ENCODE data around the gene CEP20.

Gene CEP20

GRCh38 chr16:15882563-15882962, 5.8 kb downstream of the CEP20 start:
- no peak for TF ChIP-seq POLR2A (IDR thresholded peaks at IDR 0.05; ENCODE audit: low read depth, low read length)
- no peak for DNase-seq (ENCODE audit: insufficient read length, low spot score)
- FAIRE-seq = no peak

- DNase-seq (ENCODE audit: insufficient read length, low spot score) (no peak), FAIRE-seq (no peak)
- no peak for TF ChIP-seq POLR2A (IDR thresholded peaks at IDR 0.05; ENCODE audit: low read depth, low read length)
Measured at GRCh38 chr16:15881794-15882379, 6.5 kb downstream of the CEP20 start.

- DNase-seq (ENCODE audit: insufficient read length, low spot score) = no peak
- FAIRE-seq = peak; percentile 70
- no peak for TF ChIP-seq POLR2A (IDR thresholded peaks at IDR 0.05; ENCODE audit: low read depth, low read length)
Measured at GRCh38 chr16:15880434-15881308, 7.7 kb downstream of the CEP20 start.

DNA sequence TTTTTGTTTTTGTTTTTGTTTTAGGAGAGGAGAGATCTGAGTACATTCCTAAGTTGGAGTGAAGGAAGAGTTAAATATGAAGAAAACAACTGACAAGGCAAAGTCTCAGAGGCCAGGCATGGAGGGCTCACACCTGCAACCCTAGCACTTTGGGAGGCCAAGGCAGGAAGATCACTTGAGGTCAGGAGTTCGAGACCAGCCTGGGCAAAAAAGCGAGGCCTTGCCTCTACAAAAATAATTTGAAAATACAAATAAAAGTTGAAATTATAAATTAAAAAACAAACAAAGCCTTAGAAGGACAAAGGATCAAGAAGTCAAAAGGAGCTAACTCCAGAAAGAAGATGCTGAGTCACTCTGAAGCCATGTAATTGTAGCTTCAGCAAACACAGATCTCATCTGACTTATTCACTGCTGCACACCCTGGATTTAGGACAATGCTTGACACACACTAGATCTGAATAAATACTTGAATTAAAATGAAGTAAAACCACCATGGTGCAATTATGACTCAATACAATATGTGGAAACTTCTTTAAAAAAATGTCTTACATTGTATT, 9.1 kb downstream of the CEP20 start:
- FAIRE-seq = peak; percentile 84
- no peak for DNase-seq (ENCODE audit: insufficient read length, low spot score)
- TF ChIP-seq POLR2A (IDR thresholded peaks at IDR 0.05; ENCODE audit: low read depth, low read length) = no peak

DNA sequence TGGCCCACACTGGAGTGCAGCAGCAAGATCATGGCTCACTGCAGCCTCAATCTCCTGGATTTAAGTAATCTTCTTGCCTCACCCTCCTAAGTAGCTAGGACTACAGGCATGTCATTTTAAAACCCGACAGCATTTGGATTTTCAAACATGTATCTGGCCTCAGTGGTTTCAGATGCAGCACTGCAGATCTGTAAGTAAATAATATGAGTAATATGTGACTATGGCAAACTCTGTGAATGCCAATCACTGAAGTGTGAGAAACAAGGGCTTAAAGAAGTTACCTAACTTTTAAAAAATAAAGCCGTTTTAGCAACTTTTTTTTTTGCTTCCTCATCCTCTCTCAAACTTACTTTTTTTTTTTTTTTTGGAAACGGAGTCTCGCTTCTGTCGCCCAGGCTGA, 11.9 kb downstream of the CEP20 start:
- no peak for DNase-seq (ENCODE audit: insufficient read length, low spot score)
- no peak for TF ChIP-seq POLR2A (IDR thresholded peaks at IDR 0.05; ENCODE audit: low read depth, low read length)
- FAIRE-seq = no peak

DNA sequence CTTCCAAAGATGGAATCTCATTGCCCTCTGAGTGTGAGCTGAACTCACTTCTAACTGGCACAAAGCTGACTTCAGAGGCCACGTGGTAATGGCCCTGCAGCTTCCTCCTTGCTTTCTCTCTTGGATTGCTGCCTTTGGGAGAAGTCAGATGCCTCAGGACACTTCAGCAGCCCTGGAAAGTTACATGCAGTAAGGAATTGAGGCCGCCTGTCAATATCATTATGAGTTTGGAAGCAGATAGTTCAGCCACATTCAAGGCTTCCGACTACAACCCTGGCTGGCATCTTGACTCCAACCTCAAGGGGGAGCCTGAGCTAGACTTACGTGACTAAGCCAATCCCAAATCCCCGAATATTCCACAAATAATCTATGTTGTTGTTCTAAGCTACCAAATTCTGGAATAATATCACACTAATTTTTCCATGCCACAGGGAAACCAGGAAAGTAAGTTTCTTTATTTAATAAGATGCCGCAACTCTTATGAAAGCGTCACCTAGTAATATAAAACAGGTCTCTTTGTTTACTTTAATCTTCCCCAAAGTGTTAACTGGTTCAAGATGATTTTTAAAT, 13.6 kb downstream of the CEP20 start:
- FAIRE-seq (peak; percentile 92), DNase-seq (ENCODE audit: insufficient read length, low spot score) (no peak)
- TF ChIP-seq POLR2A (IDR thresholded peaks at IDR 0.05; ENCODE audit: low read depth, low read length) = no peak

- TF ChIP-seq POLR2A (IDR thresholded peaks at IDR 0.05; ENCODE audit: low read depth, low read length) = no peak
- DNase-seq (ENCODE audit: insufficient read length, low spot score) = no peak
- FAIRE-seq = no peak
Measured at GRCh38 chr16:15873737-15874136, 14.7 kb downstream of the CEP20 start.

DNA sequence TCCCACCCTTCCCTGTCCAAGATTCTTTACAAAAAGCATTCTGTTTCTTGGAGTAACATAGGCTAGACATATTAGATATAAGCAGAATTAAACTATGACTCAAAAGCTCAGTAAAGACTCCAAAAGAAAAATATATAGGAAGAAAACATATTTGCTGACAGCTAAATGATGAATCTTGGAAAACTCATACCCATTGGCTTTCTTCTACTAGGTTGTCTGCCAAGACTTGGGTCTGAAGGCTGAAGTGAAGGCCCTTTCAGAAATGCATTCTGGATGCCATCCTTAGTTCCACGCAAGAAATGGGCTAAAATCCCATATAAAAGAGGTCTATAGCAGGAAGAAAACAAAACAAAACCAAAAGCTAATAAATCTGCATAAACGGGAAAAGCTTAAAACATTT, 15.1 kb downstream of the CEP20 start:
- FAIRE-seq (no peak), DNase-seq (ENCODE audit: insufficient read length, low spot score) (no peak)
- no peak for TF ChIP-seq POLR2A (IDR thresholded peaks at IDR 0.05; ENCODE audit: low read depth, low read length)

- FAIRE-seq (peak; percentile 23), DNase-seq (ENCODE audit: insufficient read length, low spot score) (no peak)
Measured at GRCh38 chr16:15870011-15870410, 18.4 kb downstream of the CEP20 start.

DNA sequence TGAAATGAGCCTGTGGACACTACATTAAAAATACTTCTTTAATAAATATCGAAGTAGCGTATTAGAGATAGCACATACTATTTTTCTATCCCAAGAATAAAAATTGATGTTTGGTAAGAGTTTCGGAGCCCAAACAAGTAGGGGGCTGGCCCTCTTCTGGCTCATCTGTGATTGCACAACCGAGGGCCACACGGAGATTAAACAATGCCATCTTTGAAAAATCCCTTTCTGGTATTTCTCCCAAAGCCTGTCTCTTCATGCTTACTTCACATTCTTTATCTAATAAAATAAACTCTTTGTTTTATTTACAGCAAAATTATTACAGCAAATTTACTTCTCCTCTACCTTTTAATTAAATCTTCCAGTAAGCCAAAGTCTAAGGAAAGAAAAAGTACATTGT, 22.0 kb downstream of the CEP20 start:
- no peak for DNase-seq (ENCODE audit: insufficient read length, low spot score)

More at GRCh38 chr16:15870011-15870410, 18.4 kb downstream of the CEP20 start:
- TF ChIP-seq POLR2A (IDR thresholded peaks at IDR 0.05; ENCODE audit: low read depth, low read length) = no peak

GRCh38 chr16:15865742-15866141, 22.7 kb downstream of the CEP20 start:
- no peak for TF ChIP-seq POLR2A (IDR thresholded peaks at IDR 0.05; ENCODE audit: low read depth, low read length)
- FAIRE-seq (no peak), DNase-seq (ENCODE audit: insufficient read length, low spot score) (no peak)

More for the DNA sequence above, 22.0 kb downstream of the CEP20 start:
- FAIRE-seq = no peak
- no peak for TF ChIP-seq POLR2A (IDR thresholded peaks at IDR 0.05; ENCODE audit: low read depth, low read length)

GRCh38 chr16:15864939-15865338, 23.5 kb downstream of the CEP20 start:
- no peak for TF ChIP-seq POLR2A (IDR thresholded peaks at IDR 0.05; ENCODE audit: low read depth, low read length)
- FAIRE-seq = peak; percentile 15

GRCh38 chr16:15861996-15862395, 26.4 kb downstream of the CEP20 start:
- TF ChIP-seq POLR2A (IDR thresholded peaks at IDR 0.05; ENCODE audit: low read depth, low read length) = no peak
- DNase-seq (ENCODE audit: insufficient read length, low spot score) = no peak
- no peak for FAIRE-seq

More at GRCh38 chr16:15864939-15865338, 23.5 kb downstream of the CEP20 start:
- no peak for DNase-seq (ENCODE audit: insufficient read length, low spot score)
